GM21825 (cell line): ENCODE data around the gene FBXL20.

Source experiments
- ATAC-seq: cut with Tn5 transposase; IDR thresholded peaks from one replicate; pipeline ENCODE4 v1.9.1; 2021; ENCODE audit warnings: mild to moderate bottlenecking, moderate library complexity; ENCODE audit not compliant: unreplicated experiment

FBXL20 gene

DNA sequence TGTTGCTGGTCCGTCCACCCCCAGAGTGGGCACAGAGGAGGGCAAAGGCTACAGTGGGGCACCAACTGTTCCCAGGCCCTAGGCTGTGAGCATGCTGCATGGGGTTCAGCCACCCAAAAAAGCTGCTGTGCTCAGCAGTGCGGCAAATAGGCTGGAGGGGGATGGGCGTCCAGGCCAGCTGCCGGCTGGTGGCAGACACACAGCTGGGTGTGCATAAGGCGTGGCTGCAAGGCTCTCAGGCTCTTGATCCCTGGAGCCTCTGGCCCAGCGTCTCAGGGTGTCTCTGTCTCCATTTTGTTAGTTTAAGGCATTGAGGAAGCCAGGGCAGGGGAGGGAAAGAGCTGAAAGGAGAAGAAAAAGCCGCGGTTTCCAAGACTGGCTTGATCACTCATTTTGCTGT, 192.5 kb downstream of the FBXL20 start:
- no peak for ATAC-seq

DNA sequence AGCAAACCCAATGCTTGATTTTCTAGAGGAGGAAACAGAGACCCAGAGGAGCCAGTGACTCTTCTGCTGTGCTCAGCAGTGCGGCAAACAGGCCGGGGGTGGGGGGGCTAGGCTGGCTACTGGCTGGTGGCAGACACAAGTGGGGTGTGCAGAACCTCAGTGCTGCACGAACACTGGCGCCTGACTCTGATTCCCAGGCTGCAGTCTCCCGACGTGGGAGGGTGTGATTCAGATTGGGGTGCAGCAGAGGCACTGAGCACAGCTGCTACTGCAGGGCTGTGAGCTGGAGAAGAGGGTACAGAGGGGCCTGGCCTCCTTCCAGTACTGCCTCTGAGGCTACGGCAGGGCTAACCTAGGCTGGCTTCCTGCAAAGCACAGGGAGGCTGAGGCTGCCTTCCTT, 193.3 kb downstream of the FBXL20 start:
- ATAC-seq = no peak

DNA sequence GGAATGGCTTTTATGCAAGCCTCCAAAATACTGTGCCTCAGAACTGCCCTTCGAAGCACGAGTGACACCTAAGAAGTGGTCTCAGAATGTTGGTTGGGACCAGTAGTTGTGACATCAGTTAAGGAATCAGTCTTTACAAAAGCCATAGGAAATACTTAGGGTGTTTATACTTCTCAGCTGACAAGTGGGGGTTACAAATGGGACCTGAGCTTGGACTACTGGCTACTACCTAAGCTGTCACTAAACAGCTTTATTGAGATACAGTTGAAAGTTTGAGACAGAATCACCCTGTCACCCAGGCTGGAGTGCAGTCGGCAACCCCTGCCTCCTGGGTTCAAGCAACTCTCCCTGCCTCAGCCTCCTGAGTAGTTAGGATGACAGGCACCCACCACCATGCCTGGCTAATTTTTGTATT, 196.3 kb downstream of the FBXL20 start:
- no peak for ATAC-seq

DNA sequence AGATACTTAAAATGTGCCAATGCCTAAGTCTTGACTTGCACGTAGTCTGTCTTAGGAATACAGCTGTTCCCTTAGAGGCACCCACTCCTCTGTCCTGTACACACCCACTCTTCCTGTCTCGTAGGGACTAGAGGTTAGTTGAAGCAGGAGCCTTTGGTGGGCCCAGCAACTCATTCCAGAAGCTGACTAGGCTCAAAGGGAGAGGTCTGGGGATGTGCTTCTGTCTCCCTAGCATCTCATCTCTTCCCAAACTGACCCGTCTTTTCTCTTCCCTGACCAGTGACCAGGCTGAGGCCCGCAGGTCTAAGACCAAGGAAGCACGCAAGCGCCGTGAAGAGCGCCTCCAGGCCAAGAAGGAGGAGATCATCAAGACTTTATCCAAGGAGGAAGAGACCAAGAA, 197.2 kb downstream of the FBXL20 start:
- ATAC-seq = no peak
